GM23338 (cell line): Measurements from ENCODE around the gene TMEM209. TPM values are rescaled to one million over a fixed set of nuclear protein-coding genes. Genes with fewer than 3 reads are reported as not detected.

Experiments used
- ATAC-seq: fragments of 200-7000 bp; cut with Tn5 transposase; 3 replicates; pipeline ENCODE4 v1.9.1; 2020
- DNase-seq: peaks from one replicate; pipeline ENCODE4 v3.0.0-alpha.2; 2015; ENCODE audit warnings: low spot score
- H2AFZ ChIP-seq: fragments of 200-600 bp; sonication (generic); 2 replicates; pipeline ENCODE4 v1.8.0; 2016; ENCODE audit warnings: antibody characterized with exemption, mild to moderate bottlenecking, moderate library complexity
- H3F3A ChIP-seq: fragments of 200-600 bp; sonication (generic); replicated peaks from 2 replicates; pipeline ENCODE4 v1.8.0; 2017; ENCODE audit warnings: antibody characterized with exemption, mixed run types, low read depth
- H3K27ac ChIP-seq: fragments of 200-600 bp; sonication (generic); 2 replicates; pipeline ENCODE4 v1.6.1; 2016; ENCODE audit warnings: low read depth
- H3K27me3 ChIP-seq: fragments of 200-600 bp; sonication (generic); 2 replicates; pipeline ENCODE4 v1.8.0; 2016; ENCODE audit warnings: mild to moderate bottlenecking, mixed run types, moderate library complexity; ENCODE audit not compliant: insufficient read depth
- H3K36me3 ChIP-seq: fragments of 200-600 bp; sonication (generic); 2 replicates; pipeline ENCODE4 v1.8.0; 2016; ENCODE audit warnings: mild to moderate bottlenecking; ENCODE audit not compliant: insufficient read depth
- H3K4me1 ChIP-seq: fragments of 200-600 bp; sonication (generic); 2 replicates; pipeline ENCODE4 v1.8.0; 2016; ENCODE audit warnings: mild to moderate bottlenecking, moderate library complexity; ENCODE audit not compliant: insufficient read depth
- H3K4me2 ChIP-seq: fragments of 200-600 bp; sonication (generic); 2 replicates; pipeline ENCODE4 v1.7.1; 2017; ENCODE audit warnings: mixed run types
- H3K4me3 ChIP-seq: fragments of 200-600 bp; sonication (generic); 2 replicates; pipeline ENCODE4 v1.6.1; 2016; ENCODE audit warnings: mixed run types
- H3K79me2 ChIP-seq: fragments of 200-600 bp; sonication (generic); replicated peaks from 2 replicates; pipeline ENCODE4 v1.8.0; 2017; ENCODE audit warnings: mild to moderate bottlenecking; ENCODE audit not compliant: insufficient read depth
- H3K9me2 ChIP-seq: fragments of 200-600 bp; sonication (generic); 2 replicates; pipeline ENCODE4 v1.8.0; 2017; ENCODE audit not compliant: insufficient read depth
- H4K20me1 ChIP-seq: fragments of 200-600 bp; sonication (generic); replicated peaks from 2 replicates; pipeline ENCODE4 v1.8.0; 2017; ENCODE audit warnings: mild to moderate bottlenecking; ENCODE audit not compliant: insufficient read depth
- H3K27ac Mint-ChIP-seq: 2 replicates; pipeline ENCODE4 v1.8.0; 2020; ENCODE audit warnings: inconsistent platforms, mild to moderate bottlenecking, moderate library complexity, mixed read lengths
- H3K27me3 Mint-ChIP-seq: 3 replicates; pipeline ENCODE4 v1.8.0; 2022; ENCODE audit warnings: low read depth, mild to moderate bottlenecking, moderate library complexity, mixed read lengths, inconsistent platforms; ENCODE audit not compliant: insufficient read depth, poor library complexity
- H3K36me3 Mint-ChIP-seq: 3 replicates; pipeline ENCODE4 v1.8.0; 2021; ENCODE audit warnings: low read depth, mild to moderate bottlenecking, inconsistent platforms, moderate library complexity, mixed read lengths
- H3K4me1 Mint-ChIP-seq: 3 replicates; pipeline ENCODE4 v1.8.0; 2020; ENCODE audit warnings: mild to moderate bottlenecking, inconsistent platforms, mixed read lengths
- H3K4me3 Mint-ChIP-seq: 3 replicates; pipeline ENCODE4 v1.8.0; 2021; ENCODE audit warnings: moderate library complexity, mild to moderate bottlenecking, inconsistent platforms, mixed read lengths
- H3K9me3 Mint-ChIP-seq: 3 replicates; pipeline ENCODE4 v1.8.0; 2020; ENCODE audit warnings: moderate library complexity, mild to moderate bottlenecking, inconsistent platforms, mixed read lengths
- CREB1 ChIP-seq: fragments of 250-450 bp; sonication (Bioruptor Pico); IDR thresholded peaks from 2 replicates; pipeline ENCODE4 v1.5.0; 2020; ENCODE audit warnings: low read depth, mild to moderate bottlenecking, moderate library complexity
- CTCF ChIP-seq, 2 experiments: fragments of 200-600 bp in 1 of 2; sonication (generic) in 1 of 2; conservative IDR thresholded peaks; 2 replicates each; pipeline versions ENCODE4 v1.5.1 to v1.6.1; 2016 to 2017; ENCODE audit warnings: antibody characterized with exemption in 2 of 2, low read depth in 2 of 2, mild to moderate bottlenecking in 2 of 2, moderate library complexity in 1 of 2
- ETS1 ChIP-seq: IDR thresholded peaks from 2 replicates; pipeline ENCODE4 v1.6.1; 2016; ENCODE audit warnings: antibody characterized with exemption
- EZH2 ChIP-seq: fragments of 200-600 bp; sonication (generic); IDR thresholded peaks from one replicate; pipeline ENCODE4 v1.8.0; 2017; ENCODE audit warnings: antibody characterized with exemption, mild to moderate bottlenecking, low read depth; ENCODE audit not compliant: unreplicated experiment
- EZH2phosphoT487 ChIP-seq: fragments of 200-600 bp; sonication (generic); IDR thresholded peaks from one replicate; pipeline ENCODE4 v1.8.1; 2018; ENCODE audit warnings: antibody characterized with exemption; ENCODE audit not compliant: unreplicated experiment
- JUNB ChIP-seq: IDR thresholded peaks from one replicate; pipeline ENCODE4 v1.6.1; 2016; ENCODE audit warnings: antibody characterized with exemption; ENCODE audit not compliant: unreplicated experiment
- NANOG ChIP-seq: IDR thresholded peaks from 2 replicates; pipeline ENCODE4 v1.6.1; 2016; ENCODE audit warnings: antibody characterized with exemption, borderline replicate concordance
- POLR2AphosphoS5 ChIP-seq: IDR thresholded peaks from 2 replicates; pipeline ENCODE4 v1.6.1; 2016; ENCODE audit warnings: antibody characterized with exemption, low read depth
- STAT1 ChIP-seq: IDR thresholded peaks from one replicate; pipeline ENCODE4 v1.6.1; 2016; ENCODE audit warnings: antibody characterized with exemption; ENCODE audit not compliant: unreplicated experiment
- ZNF114 ChIP-seq: fragments of 250-450 bp; sonication (Bioruptor Pico); IDR thresholded peaks from 2 replicates; pipeline ENCODE4 v1.5.0; 2020; ENCODE audit warnings: mild to moderate bottlenecking, moderate library complexity
- ZNF331 ChIP-seq: fragments of 250-450 bp; sonication (Bioruptor Pico); IDR thresholded peaks from 2 replicates; pipeline ENCODE4 v1.5.0; 2020; ENCODE audit warnings: low read depth, mild to moderate bottlenecking, moderate library complexity
- ZNF462 ChIP-seq: fragments of 250-450 bp; sonication (Bioruptor Pico); IDR thresholded peaks from 2 replicates; pipeline ENCODE4 v1.5.0; 2020; ENCODE audit warnings: mild to moderate bottlenecking, moderate library complexity
- polyA plus RNA-seq: library from polyadenylated mRNA; unstranded; fragments of >200 nt; fragmentation: Nextera tagmentation; extraction: Ambion mirVana; gene quantifications from 2 replicates; pipeline ENCODE4 v1.2.1, GENCODE V29; 2016
- total RNA-seq: library from RNA; depleted of rRNA; stranded (reverse); fragments of >200 nt; shearing (Covaris generic); gene quantifications from 2 replicates; pipeline ENCODE4 v1.2.3, GENCODE V29; 2014
- TF ChIP-seq, protein P1 (sequence below): IDR thresholded peaks from one replicate; pipeline ENCODE4 v1.6.1; 2018; ENCODE audit warnings: antibody characterized with exemption; ENCODE audit not compliant: unreplicated experiment

TMEM209 gene
- total and polyA plus RNA-seq, 2 experiments from 2014 or later: 18.6 to 26.2 TPM

DNA sequence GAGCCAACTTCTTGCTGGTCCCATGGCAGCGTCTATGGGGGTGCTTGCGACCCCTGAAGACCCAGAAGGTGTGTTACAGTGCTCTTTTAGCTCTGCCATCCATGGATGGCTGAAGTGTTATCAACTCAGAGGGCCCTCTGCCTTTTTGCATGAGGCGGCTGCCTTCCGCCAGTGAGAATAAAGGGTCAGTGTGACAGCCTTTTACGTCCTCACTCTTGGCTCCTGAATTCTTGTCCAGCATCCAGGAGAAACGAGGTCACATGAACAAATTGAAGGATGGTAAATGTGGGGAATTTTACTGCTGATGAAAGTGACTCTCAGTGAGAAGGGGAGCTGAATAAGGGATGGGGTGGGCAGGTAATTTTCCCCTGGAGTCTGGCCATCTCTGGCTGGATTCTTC lies 26.6 kb upstream of the TMEM209 start:
- H3K4me1 ChIP-seq: peaks cover 11% of the 10 kb centered on the region
- no peak overlapping the region for H3K4me3 ChIP-seq
- ATAC-seq: no peak
- H2AFZ ChIP-seq: no peak overlapping the region
- TF ChIP-seq, protein P1, sequence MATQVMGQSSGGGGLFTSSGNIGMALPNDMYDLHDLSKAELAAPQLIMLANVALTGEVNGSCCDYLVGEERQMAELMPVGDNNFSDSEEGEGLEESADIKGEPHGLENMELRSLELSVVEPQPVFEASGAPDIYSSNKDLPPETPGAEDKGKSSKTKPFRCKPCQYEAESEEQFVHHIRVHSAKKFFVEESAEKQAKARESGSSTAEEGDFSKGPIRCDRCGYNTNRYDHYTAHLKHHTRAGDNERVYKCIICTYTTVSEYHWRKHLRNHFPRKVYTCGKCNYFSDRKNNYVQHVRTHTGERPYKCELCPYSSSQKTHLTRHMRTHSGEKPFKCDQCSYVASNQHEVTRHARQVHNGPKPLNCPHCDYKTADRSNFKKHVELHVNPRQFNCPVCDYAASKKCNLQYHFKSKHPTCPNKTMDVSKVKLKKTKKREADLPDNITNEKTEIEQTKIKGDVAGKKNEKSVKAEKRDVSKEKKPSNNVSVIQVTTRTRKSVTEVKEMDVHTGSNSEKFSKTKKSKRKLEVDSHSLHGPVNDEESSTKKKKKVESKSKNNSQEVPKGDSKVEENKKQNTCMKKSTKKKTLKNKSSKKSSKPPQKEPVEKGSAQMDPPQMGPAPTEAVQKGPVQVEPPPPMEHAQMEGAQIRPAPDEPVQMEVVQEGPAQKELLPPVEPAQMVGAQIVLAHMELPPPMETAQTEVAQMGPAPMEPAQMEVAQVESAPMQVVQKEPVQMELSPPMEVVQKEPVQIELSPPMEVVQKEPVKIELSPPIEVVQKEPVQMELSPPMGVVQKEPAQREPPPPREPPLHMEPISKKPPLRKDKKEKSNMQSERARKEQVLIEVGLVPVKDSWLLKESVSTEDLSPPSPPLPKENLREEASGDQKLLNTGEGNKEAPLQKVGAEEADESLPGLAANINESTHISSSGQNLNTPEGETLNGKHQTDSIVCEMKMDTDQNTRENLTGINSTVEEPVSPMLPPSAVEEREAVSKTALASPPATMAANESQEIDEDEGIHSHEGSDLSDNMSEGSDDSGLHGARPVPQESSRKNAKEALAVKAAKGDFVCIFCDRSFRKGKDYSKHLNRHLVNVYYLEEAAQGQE: no peak
- TF ChIP-seq ZNF114 (CRISPR knock-in tag) (no peak), NANOG (no peak), EZH2phosphoT487 (no peak), POLR2AphosphoS5 (no peak), ZNF462 (CRISPR knock-in tag) (no peak), JUNB (no peak), CTCF (conservative IDR thresholded peaks at IDR 0.05; ENCODE audit: low read depth in 2 of 2) (no peak), CREB1 (CRISPR knock-in tag) (no peak), ETS1 (no peak), ZNF331 (no peak), STAT1 (no peak), EZH2 (no peak)
- no peaks in the 10 kb centered on the region; the same call in 2 of the 3 replicates for H3K36me3 Mint-ChIP-seq
- H3K36me3 ChIP-seq: no peaks in the 10 kb centered on the region
- H3K27ac Mint-ChIP-seq: no peak overlapping the region
- no peaks in the 10 kb centered on the region for H3K27me3 ChIP-seq
- H3K9me3 Mint-ChIP-seq: peaks cover 4% of the 10 kb centered on the region; the same call in 2 of the 3 replicates
- peaks cover 3% of the 10 kb centered on the region for H3K4me1 Mint-ChIP-seq
- H3K9me2 ChIP-seq: peaks cover 2% of the 10 kb centered on the region; the same call in 1 of the 2 replicates
- H4K20me1 ChIP-seq: no peaks in the 10 kb centered on the region
- H3K79me2 ChIP-seq: no peaks in the 10 kb centered on the region
- H3K4me2 ChIP-seq: no peak overlapping the region
- DNase-seq: no peak
- H3K27me3 Mint-ChIP-seq: peaks cover 8% of the 10 kb centered on the region
- no peak overlapping the region for H3K27ac ChIP-seq
- no peak overlapping the region for H3K4me3 Mint-ChIP-seq
- no peaks in the 10 kb centered on the region for H3F3A ChIP-seq
